IPS-18c (cell line): ENCODE results near the gene SV2B.

Experiments used
- H3K4me3 ChIP-seq: 2 replicates; pipeline ENCODE4 v1.7.0; 2013; ENCODE audit warnings: low read depth, mild to moderate bottlenecking, low read length, moderate library complexity; ENCODE audit not compliant: insufficient read depth
- H3K9me3 ChIP-seq: one replicate; pipeline ENCODE4 v1.6.1; 2013; ENCODE audit warnings: mild to moderate bottlenecking, low read length, moderate library complexity; ENCODE audit not compliant: control insufficient read depth, insufficient read depth

Gene SV2B

GRCh38 chr15:91099616-91099994 is 452 bp upstream of the SV2B start:
- Histone ChIP-seq H3K9me3 (no peaks in the 10 kb centered on the region), H3K4me3 (peak overlapping the region; percentile 49)

GRCh38 chr15:91100814-91101607 is 954 bp downstream of the SV2B start:
- H3K4me3 ChIP-seq, result peak overlapping the region; percentile 49; the same call in 1 of the 2 replicates

DNA sequence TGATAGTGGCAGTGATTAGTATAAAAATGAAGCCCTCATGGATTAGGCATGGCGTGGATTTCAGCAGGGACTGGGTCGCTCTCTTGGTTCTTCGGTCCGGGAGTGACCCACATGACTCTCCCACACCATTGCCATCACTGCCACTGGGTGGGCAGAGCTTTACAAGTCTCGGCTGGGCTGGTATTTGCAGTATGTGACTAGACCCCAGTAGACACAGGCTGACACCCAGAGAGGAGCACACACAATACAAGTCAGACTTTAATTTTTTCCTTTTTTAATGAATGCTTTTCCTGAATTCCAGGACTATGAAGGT is 1.5 kb downstream of the SV2B start:
- no peaks in the 10 kb centered on the region for H3K9me3 ChIP-seq
- H3K4me3 ChIP-seq, result no peak overlapping the region

More at GRCh38 chr15:91100814-91101607, 954 bp downstream of the SV2B start:
- no peaks in the 10 kb centered on the region for H3K9me3 ChIP-seq

GRCh38 chr15:91102546-91103330 is 2.7 kb downstream of the SV2B start:
- Histone ChIP-seq H3K9me3 (no peaks in the 10 kb centered on the region), H3K4me3 (no peak overlapping the region)

- Histone ChIP-seq H3K9me3 (no peaks in the 10 kb centered on the region), H3K4me3 (no peak overlapping the region)
These were observed 4.1 kb downstream of the SV2B start for GRCh38 chr15:91104111-91104510.

DNA sequence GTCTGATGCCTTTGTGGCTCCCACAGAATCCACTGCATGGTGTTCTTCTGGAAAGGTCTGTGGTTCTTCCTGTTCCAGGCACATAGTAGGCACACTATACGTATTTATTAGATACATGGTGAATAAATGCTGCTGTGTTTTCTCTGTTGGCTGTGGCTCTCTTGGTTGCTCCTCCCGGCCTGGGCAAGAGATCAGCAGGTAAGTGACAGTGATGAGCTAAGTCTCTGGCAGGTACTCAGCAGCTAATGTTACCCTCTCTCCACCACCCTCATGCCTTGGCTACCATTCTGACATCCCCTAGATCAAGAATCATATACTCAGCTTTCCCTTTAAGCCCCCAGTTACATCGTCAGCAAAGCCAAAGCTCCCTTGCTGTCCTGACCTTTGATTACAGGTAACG is 8.4 kb downstream of the SV2B start:
- H3K4me3 ChIP-seq, result no peak overlapping the region
- H3K9me3 ChIP-seq, result no peaks in the 10 kb centered on the region

DNA sequence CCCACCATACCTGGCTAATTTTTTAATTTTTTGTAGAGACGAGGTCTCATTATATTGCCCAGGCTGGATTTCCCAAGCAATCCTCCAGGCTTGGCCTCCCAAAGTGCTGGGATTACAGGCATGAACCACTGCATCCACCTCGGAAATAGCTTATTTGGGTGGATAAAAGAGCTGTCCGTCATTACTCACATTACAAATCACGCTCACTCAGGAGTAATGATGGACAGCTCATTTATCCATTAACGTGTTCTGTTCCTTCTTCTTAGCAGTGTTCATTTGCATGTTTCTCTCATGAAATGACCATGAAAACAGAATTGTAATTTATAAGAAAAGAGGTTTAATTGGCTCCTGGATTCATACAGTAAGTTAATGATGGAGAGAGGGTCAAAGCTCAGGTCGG is 9.8 kb downstream of the SV2B start:
- Histone ChIP-seq H3K4me3 (no peak overlapping the region), H3K9me3 (no peaks in the 10 kb centered on the region)

- H3K9me3 ChIP-seq, result no peaks in the 10 kb centered on the region
- H3K4me3 ChIP-seq, result no peak overlapping the region
These were observed 10.3 kb downstream of the SV2B start for GRCh38 chr15:91110407-91110806.

DNA sequence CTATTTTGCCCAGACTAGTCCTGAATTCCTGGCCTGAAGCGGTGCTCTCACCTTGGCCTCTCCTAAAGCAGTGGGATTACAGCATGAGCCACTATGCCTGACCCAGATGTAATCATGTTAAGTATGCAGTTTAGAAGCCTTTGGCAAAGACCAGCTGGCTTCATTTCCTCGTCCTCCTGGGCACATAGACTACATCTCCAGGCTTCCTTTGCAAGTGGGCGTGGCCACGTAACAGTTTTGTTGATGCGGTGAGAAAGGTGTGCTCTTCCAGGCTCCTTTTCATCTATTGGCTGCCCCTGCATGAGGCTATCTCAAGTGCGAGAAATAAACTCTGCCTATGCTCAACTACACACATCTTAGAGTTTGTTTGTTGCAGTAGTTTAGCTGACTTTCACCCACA is 13.0 kb downstream of the SV2B start:
- H3K9me3 ChIP-seq, result no peaks in the 10 kb centered on the region

DNA sequence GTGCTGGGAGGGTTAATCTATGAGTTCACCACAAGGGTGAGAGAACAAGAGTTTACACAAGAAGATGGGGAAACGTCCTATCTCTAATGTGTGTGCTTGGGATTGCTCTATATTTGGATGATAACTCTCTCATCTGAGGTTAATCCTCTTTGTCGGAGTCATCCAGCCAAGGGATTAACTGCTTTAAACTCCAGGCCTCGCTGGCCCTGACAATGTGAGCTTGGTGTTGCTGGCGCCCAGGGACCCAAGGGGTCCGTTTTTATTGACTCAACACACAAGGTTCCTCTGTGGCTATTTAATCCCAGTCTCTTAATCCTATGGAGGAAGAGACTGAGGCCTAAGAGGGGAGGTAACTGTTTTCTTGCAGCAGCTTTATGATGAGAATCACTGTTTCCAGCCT is 14.2 kb downstream of the SV2B start:
- Histone ChIP-seq H3K9me3 (peaks cover 2% of the 10 kb centered on the region), H3K4me3 (no peak overlapping the region)

More for the DNA sequence above, 13.0 kb downstream of the SV2B start:
- no peak overlapping the region for H3K4me3 ChIP-seq

DNA sequence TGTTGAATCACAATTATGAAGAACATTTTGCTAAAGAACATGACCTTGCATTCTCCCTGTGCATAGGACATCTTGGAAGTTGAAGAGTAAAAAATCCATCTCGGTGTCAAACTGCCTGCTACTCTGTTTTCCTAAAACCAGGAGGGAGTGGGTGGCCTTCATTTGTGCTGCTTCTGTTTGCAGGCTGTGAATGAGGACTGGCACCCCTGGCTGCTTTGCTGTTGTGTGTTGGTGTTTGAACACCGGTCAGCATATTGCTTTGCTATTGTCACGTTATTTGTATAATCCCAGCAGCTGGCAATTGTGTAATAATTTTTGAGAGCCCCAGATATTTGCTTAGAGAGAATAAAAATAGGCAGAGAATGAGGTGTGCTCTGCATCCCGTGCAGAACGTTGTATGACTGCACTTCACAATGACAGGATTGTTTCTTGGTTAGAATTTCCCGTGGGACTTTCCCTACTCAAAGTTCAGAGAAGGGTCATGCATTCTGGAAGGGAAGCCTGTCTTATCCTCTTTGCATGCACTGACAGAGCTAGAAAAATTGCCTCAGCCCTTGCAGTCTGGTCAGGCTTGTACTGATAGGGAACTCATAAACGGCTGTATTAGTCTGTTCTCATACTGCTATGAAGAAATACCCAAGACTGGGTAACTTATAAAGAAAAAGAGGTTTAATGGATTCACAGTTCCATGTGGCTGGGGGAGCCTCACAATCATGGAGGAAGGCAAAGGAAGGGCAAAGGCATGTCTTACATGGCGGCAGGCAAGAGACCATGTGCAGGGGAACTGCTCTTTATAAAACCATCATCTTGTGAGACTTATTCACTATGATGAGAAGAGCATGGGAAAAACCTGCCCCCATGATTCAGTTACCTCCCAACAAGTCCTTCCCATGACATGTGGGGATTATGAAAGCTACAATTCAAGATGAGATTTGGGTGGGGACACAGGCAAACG is 16.3 kb downstream of the SV2B start:
- Histone ChIP-seq H3K4me3 (no peak overlapping the region), H3K9me3 (peaks cover 2% of the 10 kb centered on the region)

DNA sequence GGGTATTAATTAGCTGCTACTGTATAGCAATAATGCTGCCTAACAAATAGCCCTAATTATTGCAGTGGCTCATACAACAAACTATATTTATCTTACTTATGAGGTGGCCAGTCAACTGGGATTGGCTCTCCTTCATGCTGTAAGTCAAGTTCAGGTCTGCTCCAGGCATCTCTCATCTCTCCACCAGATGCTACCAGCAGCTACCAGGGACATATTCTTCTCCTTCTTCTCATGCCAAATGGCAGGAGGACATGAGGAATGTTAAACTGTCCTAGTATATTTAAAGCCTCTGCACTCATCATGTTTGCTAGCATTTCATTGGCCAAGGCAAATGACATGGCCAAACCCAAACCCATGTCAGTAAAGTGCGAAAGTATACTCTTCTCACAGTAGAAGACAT is 17.3 kb downstream of the SV2B start:
- Histone ChIP-seq H3K4me3 (no peak overlapping the region), H3K9me3 (peaks cover 2% of the 10 kb centered on the region)

DNA sequence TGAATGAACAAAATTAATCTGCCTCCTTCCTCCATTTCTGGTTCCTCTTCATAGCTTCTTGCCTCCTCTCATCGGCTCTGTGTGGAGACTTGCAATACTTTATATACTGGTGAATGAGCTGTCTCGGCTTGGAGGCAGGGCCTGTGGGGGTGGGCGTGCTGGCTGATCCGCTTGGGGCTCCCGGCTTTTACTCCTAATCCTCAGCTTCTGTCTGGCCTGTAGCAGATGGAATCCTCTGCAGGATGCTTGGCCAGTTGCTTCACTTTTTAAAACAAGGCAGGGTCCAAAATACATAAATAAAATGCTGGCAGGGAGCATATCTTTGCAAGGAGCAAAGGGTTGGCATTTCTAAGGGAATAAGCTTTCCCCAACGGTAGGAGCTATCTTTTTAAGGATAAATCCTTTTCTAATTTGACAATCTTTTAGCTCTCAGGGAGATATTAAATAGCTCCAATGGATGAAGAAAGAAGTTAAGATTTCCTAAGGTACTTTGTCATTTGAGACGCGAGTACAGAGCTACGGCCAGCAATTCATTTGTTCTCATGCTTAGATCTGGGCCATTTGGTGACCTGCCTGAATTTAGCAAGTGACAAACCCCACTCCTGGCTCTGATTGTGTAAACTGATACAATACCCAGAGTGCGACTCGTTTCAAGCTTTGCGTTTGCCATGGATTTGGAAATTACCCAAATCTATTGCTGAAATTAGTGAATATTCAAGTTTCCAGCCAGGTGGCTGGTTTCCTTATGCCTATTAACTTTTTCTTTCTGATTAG is 18.9 kb downstream of the SV2B start:
- Histone ChIP-seq H3K9me3 (peaks cover 2% of the 10 kb centered on the region), H3K4me3 (no peak overlapping the region)

GRCh38 chr15:91122296-91122695 is 22.2 kb downstream of the SV2B start:
- H3K9me3 ChIP-seq, result peaks cover 2% of the 10 kb centered on the region
- H3K4me3 ChIP-seq, result no peak overlapping the region

DNA sequence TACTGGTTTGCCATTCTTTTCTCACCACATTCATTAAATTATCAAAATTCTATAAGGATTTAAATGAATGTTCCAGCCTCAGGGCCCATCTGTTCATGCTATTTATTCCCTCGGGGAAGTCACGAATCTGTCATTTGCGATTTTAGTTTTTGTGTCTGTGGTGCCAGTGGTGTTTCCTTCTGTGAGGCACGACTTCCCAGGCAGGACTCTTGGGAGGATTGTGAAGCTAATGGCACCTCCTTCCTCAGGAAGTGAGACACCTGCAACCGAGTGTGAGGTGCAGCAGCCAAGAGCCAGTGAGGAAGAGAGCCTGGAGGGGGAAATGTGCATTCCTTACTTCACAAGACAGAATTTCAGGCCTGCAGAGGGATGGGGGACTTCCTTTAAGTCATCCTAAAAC is 24.1 kb downstream of the SV2B start:
- no peak overlapping the region for H3K4me3 ChIP-seq
- no peaks in the 10 kb centered on the region for H3K9me3 ChIP-seq

GRCh38 chr15:91125162-91125561 is 25.1 kb downstream of the SV2B start:
- no peak overlapping the region for H3K4me3 ChIP-seq
- H3K9me3 ChIP-seq, result no peaks in the 10 kb centered on the region

DNA sequence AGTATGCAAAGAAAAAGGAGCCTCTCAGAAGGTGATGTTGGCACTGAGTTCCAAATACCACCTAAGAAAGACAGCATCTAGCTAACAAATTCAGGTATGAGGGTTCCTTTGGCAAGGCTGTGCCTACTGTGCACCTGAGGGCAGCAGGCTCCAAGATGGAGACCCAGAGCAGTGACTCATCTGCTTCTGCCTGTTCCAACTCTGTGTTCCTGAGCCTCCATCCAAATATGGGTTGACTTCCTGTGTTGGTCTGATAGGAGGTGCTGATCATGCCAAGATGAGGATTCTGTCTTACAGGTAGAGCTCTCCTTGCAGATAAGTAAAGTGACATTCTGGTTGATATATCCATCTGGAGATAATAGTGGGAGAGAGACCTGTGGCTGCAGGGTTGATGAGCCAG is 26.0 kb downstream of the SV2B start:
- no peak overlapping the region for H3K4me3 ChIP-seq
- no peaks in the 10 kb centered on the region for H3K9me3 ChIP-seq
